HL-60/S4 treated with retinoic acid at 250 ng/mL for 4 days and 3 days (cell line): ENCODE data around the gene JADE2.
"Not testable (repeated sequence)": the region's sequence is repeated elsewhere in the genome, so short reads cannot be mapped to it uniquely, and the experiment has no call there.

Experiments
- in situ Hi-C: fragments of 300-500 bp; cut with MboI; formaldehyde crosslinking; loops from 2 replicates; pipeline ENCODE4 v1.7.0; 2022; ENCODE audit warnings: low sequenced_read_pairs

Gene JADE2

GRCh38 chr5:134549714-134550113 is 24.2 kb downstream of the JADE2 start:
- in situ Hi-C loops, result no loop called here

- in situ Hi-C loops, result no loop called here
Measured at GRCh38 chr5:134550271-134551214, 25.1 kb downstream of the JADE2 start.

- in situ Hi-C loops, result no loop called here
Measured at GRCh38 chr5:134551901-134552300, 26.4 kb downstream of the JADE2 start.

- in situ Hi-C loops, result no loop called here
Measured at GRCh38 chr5:134552301-134552700, 26.8 kb downstream of the JADE2 start.

- in situ Hi-C loops, result not testable (repeated sequence)
Measured at GRCh38 chr5:134552716-134553115, 27.2 kb downstream of the JADE2 start.

GRCh38 chr5:134553821-134554267 is 28.4 kb downstream of the JADE2 start:
- in situ Hi-C loops, result no loop called here

GRCh38 chr5:134554319-134555222 is 29.1 kb downstream of the JADE2 start:
- in situ Hi-C loops, result no loop called here

GRCh38 chr5:134555223-134555889 is 29.9 kb downstream of the JADE2 start:
- in situ Hi-C loops, result no loop called here

- in situ Hi-C loops, result no loop called here
Measured at GRCh38 chr5:134555890-134556311, 30.4 kb downstream of the JADE2 start.

GRCh38 chr5:134556588-134556987 is 31.1 kb downstream of the JADE2 start:
- in situ Hi-C loops, result not testable (repeated sequence)

GRCh38 chr5:134556994-134557393 is 31.5 kb downstream of the JADE2 start:
- in situ Hi-C loops, result no loop called here

- in situ Hi-C loops, result no loop called here
Measured at GRCh38 chr5:134559672-134560071, 34.2 kb downstream of the JADE2 start.

GRCh38 chr5:134560698-134561097 is 35.2 kb downstream of the JADE2 start:
- in situ Hi-C loops, result no loop called here

- in situ Hi-C loops, result no loop called here
Measured at GRCh38 chr5:134561871-134562296, 36.4 kb downstream of the JADE2 start.

- in situ Hi-C loops, result no loop called here
Measured at GRCh38 chr5:134563221-134563620, 37.8 kb downstream of the JADE2 start.

- in situ Hi-C loops, result no loop called here
Measured at GRCh38 chr5:134563962-134564361, 38.5 kb downstream of the JADE2 start.

- in situ Hi-C loops, result no loop called here
Measured at GRCh38 chr5:134564396-134564795, 38.9 kb downstream of the JADE2 start.

GRCh38 chr5:134565791-134566740 is 40.6 kb downstream of the JADE2 start:
- in situ Hi-C loops, result no loop called here

GRCh38 chr5:134566741-134567221 is 41.3 kb downstream of the JADE2 start:
- in situ Hi-C loops, result no loop called here
